Esophagus muscularis mucosa (tissue), 3 donors: ENCODE results near the gene OAS2.

Source experiments
- POLR2A ChIP-seq: fragments of 450-650 bp; IDR thresholded peaks from one replicate; pipeline ENCODE4 v1.6.1; 2017; ENCODE audit warnings: antibody characterized with exemption, moderate library complexity, mild to moderate bottlenecking, low read depth
- TF ChIP-seq, protein P1 (sequence below), 3 experiments: fragments of 200-600 bp in 2 of 3; fragments of 450-650 bp in 1 of 3; sonication (generic) in 2 of 3; IDR thresholded peaks; one replicate each; pipeline ENCODE4 v1.5.1; 2017 to 2019; ENCODE audit warnings: antibody characterized with exemption in 3 of 3, mild to moderate bottlenecking in 2 of 3, moderate library complexity in 1 of 3

GRCh38 chr12:112964067-112964670 is 14.2 kb upstream of the OAS2 start:
- no peak for TF ChIP-seq POLR2A
- TF ChIP-seq, protein P1, sequence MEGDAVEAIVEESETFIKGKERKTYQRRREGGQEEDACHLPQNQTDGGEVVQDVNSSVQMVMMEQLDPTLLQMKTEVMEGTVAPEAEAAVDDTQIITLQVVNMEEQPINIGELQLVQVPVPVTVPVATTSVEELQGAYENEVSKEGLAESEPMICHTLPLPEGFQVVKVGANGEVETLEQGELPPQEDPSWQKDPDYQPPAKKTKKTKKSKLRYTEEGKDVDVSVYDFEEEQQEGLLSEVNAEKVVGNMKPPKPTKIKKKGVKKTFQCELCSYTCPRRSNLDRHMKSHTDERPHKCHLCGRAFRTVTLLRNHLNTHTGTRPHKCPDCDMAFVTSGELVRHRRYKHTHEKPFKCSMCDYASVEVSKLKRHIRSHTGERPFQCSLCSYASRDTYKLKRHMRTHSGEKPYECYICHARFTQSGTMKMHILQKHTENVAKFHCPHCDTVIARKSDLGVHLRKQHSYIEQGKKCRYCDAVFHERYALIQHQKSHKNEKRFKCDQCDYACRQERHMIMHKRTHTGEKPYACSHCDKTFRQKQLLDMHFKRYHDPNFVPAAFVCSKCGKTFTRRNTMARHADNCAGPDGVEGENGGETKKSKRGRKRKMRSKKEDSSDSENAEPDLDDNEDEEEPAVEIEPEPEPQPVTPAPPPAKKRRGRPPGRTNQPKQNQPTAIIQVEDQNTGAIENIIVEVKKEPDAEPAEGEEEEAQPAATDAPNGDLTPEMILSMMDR (IDR thresholded peaks at IDR 0.05), result no peak
